ENCODE measurements around the gene ACVR1.
"Not testable (repeated sequence)": the region's sequence is repeated elsewhere in the genome, so short reads cannot be mapped to it uniquely, and the experiment has no call there.

ACVR1 gene

GRCh38 chr2:157756447-157756846, 119.7 kb downstream of the ACVR1 start:
- not testable (repeated sequence) for DNase-seq

- DNase-seq = no peak
Observed at GRCh38 chr2:157751462-157752058, 124.6 kb downstream of the ACVR1 start.

GRCh38 chr2:157749684-157750083, 126.4 kb downstream of the ACVR1 start:
- DNase-seq = no peak

GRCh38 chr2:157748371-157749142, 127.6 kb downstream of the ACVR1 start:
- no peak for DNase-seq

- DNase-seq = no peak
Observed at GRCh38 chr2:157747695-157748370, 128.3 kb downstream of the ACVR1 start.

- no peak for DNase-seq
Observed at GRCh38 chr2:157747280-157747679, 128.8 kb downstream of the ACVR1 start.

- no peak for DNase-seq
Observed at GRCh38 chr2:157746234-157746950, 129.7 kb downstream of the ACVR1 start.

- no peak for DNase-seq
Observed at GRCh38 chr2:157744571-157745076, 131.5 kb downstream of the ACVR1 start.

GRCh38 chr2:157743051-157743450, 133.1 kb downstream of the ACVR1 start:
- DNase-seq = no peak

GRCh38 chr2:157741819-157742484, 134.2 kb downstream of the ACVR1 start:
- no peak for DNase-seq

- DNase-seq = no peak
Observed at GRCh38 chr2:157737656-157738055, 138.5 kb downstream of the ACVR1 start.

- no peak for DNase-seq
Observed at GRCh38 chr2:157735532-157735931, 140.6 kb downstream of the ACVR1 start.

GRCh38 chr2:157733263-157733662, 142.9 kb downstream of the ACVR1 start:
- DNase-seq = no peak

GRCh38 chr2:157732596-157732995, 143.5 kb downstream of the ACVR1 start:
- no peak for DNase-seq

GRCh38 chr2:157727693-157728092, 148.4 kb downstream of the ACVR1 start:
- DNase-seq = no peak

- DNase-seq = no peak
Observed at GRCh38 chr2:157726946-157727345, 149.2 kb downstream of the ACVR1 start.

GRCh38 chr2:157725846-157726245, 150.3 kb downstream of the ACVR1 start:
- DNase-seq = no peak

GRCh38 chr2:157722580-157723234, 153.4 kb downstream of the ACVR1 start:
- no peak for DNase-seq

- DNase-seq = no peak
Observed at GRCh38 chr2:157720504-157720903, 155.6 kb downstream of the ACVR1 start.

GRCh38 chr2:157704653-157705052, 171.5 kb downstream of the ACVR1 start:
- DNase-seq = not testable (repeated sequence)

GRCh38 chr2:157704148-157704547, 172.0 kb downstream of the ACVR1 start:
- DNase-seq = not testable (repeated sequence)

All from right kidney (tissue), 1 donor.